ENCODE results near the gene IKZF1.

The IKZF1 gene
- 288 to 909 (median 470) reads per million in 3 experiments for total RNA-seq

DNA sequence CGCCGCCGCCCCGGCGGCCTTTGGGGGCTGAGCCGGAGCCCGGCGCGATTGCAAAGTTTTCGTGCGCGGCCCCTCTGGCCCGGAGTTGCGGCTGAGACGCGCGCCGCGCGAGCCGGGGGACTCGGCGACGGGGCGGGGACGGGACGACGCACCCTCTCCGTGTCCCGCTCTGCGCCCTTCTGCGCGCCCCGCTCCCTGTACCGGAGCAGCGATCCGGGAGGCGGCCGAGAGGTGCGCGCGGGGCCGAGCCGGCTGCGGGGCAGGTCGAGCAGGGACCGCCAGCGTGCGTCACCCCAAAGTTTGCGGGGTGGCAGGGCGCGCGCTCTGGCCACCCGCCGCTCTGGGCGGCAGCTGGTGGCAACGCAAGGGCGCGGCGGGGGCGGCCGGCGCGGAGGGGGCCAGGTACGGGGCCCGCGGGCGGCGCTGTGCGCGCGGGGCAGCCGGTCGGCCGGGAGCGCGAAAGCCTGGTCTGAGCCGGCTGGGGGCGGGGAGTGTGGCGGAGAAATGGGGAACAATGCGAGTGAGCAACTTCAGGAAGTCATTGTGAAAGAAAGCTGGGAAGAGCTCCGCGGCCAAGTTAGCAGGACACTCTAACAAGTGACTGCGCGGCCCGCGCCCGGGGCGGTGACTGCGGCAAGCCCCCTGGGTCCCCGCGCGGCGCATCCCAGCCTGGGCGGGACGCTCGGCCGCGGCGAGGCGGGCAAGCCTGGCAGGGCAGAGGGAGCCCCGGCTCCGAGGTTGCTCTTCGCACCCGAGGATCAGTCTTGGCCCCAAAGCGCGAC lies at the start of gene IKZF1:
Gene IKZF1, plus strand, starts transcription at position 588 of the 782 bp plus-strand sequence. CDS start 14,346 bp downstream, outside the sequence.
- peak; percentile 53 for DNase-seq

DNA sequence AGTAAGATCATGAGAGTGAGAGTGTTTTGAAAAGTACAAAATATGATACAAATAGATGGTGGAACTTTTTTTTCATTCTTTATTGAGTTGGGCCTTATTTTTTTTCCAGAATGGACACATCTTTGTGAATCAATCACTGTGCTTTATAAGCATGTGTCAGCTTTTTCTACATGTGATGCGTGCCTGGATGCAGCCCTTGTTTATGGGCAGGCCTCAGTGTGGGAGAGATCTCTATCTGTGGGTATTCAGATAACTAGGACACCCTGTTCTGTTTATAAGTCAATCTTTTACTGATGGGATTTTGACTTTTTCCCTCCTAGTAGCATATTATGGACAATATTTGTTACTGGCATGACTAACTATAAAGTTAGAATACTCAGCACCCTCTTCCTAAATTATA lies 42.9 kb upstream of the IKZF1 start:
- DNase-seq: peak; percentile 37

DNA sequence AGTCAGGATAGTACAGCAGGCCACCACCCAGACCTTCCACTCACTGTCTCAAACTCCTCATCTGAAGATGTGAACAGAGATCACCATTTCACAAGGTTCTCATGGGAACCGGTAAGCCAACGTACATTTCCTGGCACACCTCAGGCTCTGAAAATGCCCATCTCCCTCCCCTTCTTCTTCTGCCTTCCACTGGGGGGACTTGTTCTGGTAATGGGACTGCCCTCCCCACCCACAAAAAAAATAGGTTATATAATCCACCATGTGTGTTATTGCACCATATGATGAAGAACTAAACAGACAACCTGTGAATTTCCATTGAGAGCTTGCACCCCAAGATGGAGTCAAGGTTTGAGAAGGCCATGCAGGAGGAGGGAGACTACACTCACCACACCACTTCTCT lies 42.1 kb upstream of the IKZF1 start:
- peak; percentile 7 for DNase-seq

DNA sequence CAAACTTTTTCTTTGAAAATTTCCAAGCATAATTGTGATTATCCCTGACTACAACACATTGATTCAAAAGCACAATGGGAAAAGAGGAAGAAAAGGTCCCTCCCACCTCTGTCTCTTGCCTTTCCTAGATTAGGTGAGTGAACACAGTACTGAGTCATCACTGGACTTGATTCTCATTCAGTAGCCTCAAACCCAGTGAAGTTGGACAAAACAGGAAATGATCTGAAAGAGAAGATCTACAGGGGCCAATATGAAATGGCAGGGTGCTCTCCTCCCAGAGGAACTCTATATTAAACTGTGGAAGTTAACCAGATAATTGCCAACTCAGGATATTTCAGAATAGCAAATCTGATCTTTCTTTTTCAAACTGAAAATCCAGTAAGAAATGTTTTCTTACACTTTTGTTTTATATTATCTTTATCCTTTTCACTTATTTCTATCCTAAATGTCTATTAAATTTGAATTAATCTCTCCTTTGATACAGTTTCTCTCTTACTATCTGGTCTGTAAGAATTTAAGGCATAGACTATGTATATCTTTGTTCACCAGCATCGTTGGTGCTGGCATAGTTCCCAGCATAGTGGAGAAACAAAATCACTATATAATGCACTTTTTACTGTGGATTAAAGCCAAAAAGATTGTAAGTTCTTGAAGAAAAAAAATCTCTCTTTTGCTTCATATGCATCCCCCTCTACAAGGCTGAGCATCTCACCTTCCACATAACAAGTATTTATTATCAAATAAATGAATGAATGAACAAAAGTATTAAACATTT lies 41.4 kb upstream of the IKZF1 start:
- DNase-seq: peak; percentile 5

GRCh38 chr7:50264908-50265307 lies 39.6 kb upstream of the IKZF1 start:
- peak; percentile 43 for DNase-seq

- peak; percentile 14 for DNase-seq
Observed at GRCh38 chr7:50265968-50266634, 38.4 kb upstream of the IKZF1 start.

DNA sequence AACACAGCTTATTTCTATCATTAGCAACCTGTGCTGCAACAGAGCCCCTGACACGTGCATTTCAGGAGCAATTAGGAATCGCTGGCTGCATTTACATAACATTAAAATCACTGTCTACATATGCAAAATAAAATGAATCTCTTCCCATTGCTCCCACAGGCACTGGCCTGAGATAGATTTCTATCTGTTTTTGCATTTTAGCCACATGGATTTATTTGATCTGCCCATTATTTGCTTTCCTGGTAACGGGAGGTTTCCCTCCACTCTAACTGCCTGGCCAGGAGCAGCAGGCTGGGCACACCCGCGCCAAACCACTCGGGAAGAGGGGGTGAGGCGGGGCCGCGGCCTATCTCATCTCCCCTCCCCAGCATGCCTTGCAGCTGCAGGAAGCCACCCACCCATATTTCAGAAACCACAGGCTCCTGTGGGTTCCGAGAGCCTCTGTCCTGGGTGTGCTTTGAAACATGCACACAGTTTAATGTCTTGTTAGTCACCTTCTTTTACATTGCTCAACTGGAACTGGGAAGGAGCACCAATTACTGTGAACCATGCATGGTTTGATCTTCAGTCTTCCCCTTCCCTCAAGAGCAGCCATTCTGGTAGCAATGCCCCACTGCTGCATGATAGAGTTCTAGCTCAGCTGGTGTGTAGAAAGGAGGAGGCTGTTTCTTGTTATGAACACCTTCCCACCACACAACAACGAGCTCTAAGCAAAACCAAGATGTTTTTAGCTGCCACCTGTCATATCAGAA lies 37.7 kb upstream of the IKZF1 start:
- DNase-seq: peak; percentile 86

- no peak for DNase-seq
Observed at GRCh38 chr7:50267525-50268041, 36.9 kb upstream of the IKZF1 start.

DNA sequence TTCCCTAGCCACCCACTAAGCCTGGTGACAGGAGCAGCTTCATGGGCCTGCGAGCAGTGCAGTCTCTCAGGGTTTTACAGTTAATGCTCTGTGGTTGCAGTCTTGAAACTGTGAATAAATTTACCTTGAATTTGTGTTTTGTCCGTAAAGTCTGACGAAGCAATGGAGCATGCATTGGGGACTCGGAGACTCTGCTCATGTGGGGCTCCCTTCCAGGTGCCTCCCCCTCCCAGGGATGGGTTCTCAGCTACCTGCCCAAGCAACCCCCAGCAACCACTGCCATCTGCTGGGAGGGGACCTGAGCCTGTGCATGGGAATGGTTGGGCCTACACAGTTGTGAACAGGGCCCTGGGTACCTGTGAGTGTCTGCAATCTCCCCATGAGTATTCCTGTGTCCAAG lies 36.3 kb upstream of the IKZF1 start:
- DNase-seq: no peak

DNA sequence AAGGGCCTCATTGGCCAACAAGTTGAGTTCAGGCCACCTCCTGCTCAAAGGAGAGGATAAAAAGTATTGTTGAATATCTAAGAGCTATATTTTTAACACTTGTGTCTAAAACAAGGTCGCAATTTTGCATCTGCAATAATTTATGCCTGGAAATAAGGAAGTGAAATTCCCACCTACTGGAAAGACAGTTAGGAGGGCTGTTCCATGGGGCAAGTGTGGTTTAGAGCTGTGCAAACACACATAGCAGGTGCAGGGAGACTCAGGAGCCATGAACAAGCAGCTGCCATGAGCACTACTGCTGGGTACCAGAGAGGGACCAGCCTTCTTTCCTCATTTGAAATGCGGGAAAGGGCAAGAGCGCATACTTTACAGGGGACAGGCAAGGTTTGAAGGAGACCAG lies 35.5 kb upstream of the IKZF1 start:
- no peak for DNase-seq

DNA sequence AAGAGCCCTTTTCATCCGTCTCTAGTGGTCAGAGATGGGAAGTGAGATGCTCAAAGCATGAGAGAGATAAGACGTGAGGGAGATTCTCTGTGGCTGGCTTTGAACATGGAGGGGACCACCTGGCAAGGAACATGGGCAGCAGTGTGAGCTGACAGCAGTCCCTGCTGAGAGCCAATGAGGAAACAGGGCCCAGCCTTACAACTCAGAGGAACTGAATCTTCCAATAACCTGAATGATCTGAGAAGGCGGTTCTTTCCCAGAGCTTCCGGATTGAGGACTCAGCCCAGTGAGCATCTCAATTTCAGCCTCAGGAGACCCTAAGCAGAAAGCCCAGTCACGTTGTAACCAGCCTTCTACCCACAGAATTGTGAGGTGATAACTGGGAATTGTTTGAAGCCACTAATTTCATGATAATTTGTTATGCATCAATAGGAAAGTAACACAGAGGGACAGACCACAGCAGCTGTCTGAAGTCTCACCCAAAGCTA lies 33.9 kb upstream of the IKZF1 start:
- DNase-seq: peak; percentile 5

- DNase-seq: no peak
Observed at GRCh38 chr7:50272808-50273207, 31.7 kb upstream of the IKZF1 start.

- DNase-seq: no peak
Observed at GRCh38 chr7:50273301-50273700, 31.2 kb upstream of the IKZF1 start.

- no peak for DNase-seq
Observed at GRCh38 chr7:50273870-50274269, 30.6 kb upstream of the IKZF1 start.

GRCh38 chr7:50274361-50274760 lies 30.2 kb upstream of the IKZF1 start:
- DNase-seq: no peak

DNA sequence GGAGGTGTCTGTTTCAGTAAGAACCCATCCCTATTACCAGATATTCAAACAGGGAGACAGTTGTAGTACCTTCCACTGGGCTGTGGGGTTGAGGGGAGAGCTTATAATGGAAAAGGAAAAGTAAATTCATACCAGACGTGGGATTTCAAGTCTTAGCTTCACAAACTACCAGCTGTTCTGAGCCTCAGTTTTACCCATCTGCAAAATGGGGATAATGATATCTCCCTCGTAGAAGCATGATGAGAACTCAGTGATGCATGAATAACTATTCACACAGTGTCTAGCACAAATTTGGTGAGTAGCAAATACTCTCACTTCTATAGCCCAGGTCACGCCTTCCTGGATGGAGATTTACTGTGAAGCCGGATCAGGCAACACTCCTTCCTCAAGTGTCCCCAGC lies 29.1 kb upstream of the IKZF1 start:
- no peak for DNase-seq

DNA sequence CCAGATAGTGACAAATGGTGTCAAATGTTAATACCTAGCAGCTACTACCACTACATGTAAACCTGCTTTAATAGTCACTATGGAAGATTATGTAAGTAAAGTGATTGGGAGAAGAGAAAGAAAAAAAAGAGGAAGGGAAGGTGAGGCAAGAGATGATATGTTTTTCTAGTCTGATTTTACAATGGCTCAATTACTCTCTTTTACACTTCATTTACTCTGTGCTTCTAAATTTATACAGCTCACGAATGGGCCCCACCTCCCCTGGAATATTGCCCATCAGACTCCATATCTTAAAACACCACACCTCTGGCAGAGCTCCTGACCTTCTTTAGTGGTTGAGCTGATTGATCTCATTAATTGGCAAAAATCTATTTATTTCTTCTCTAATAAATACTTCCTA lies 28.0 kb upstream of the IKZF1 start:
- no peak for DNase-seq

- DNase-seq: no peak
Observed at GRCh38 chr7:50278120-50278519, 26.4 kb upstream of the IKZF1 start.

- no peak for DNase-seq
Observed at GRCh38 chr7:50281680-50282445, 22.7 kb upstream of the IKZF1 start.

DNA sequence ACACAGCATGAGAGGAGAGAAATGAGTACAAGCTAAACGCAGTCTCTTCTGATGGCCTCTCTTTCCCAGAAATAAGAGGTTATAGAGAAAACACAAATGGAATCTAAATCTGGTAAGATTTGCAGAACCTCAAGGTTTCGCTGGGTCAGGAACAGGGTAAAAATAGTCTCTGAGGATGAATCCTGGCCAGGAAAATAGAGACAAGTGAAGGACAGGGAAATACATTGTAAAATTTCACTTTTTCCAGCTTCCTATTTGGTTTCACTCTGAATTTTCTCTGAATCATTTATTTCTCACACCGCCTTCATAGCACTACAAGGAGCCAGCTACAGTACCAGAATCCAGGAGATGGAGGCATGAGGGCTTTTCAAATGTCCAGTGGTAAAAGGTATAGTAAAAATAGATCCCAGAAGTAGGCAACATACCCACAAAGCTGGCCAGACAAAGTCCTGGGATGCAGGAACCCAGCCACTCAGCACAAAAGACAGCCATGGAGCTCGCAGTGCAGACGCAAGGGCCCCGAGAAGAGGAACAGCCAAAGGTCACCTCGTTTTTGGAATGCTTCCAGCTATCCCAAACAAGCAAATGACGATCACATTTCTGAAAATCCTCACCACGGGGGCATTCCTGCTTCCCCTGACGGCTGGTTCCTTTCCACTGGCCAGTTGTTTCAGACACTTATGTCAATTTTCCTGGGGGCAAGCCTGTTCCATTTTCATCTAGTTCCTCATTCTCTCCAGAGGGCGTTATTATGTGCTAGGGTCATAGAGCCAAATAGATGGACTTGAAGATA lies 21.5 kb upstream of the IKZF1 start:
- DNase-seq: no peak

DNA sequence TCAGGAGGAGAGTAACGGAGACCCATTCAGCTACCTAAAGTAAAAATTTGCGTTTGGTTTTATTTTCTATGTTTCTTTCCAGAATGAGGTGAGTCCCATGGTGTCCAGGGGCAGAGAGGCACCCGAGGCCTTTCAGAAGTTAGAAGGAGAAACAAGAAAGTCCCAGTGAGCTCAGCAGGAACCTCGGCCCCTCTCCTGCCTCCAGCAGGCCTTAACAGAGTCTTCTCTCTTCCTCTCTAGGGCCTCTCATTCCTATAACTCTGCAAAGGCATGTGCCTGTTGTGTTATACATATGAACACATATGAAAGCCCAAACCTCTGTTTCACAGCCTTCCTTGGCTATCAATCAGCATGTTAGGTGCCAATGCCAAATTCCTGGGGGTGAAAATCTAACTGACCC lies 20.8 kb upstream of the IKZF1 start:
- no peak for DNase-seq

All from central memory CD4-positive, alpha-beta T cell (primary cell).